ENCODE results near the gene CDC27.
"Not testable (repeated sequence)": the region's sequence is repeated elsewhere in the genome, so short reads cannot be mapped to it uniquely, and the experiment has no call there.

The CDC27 gene

DNA sequence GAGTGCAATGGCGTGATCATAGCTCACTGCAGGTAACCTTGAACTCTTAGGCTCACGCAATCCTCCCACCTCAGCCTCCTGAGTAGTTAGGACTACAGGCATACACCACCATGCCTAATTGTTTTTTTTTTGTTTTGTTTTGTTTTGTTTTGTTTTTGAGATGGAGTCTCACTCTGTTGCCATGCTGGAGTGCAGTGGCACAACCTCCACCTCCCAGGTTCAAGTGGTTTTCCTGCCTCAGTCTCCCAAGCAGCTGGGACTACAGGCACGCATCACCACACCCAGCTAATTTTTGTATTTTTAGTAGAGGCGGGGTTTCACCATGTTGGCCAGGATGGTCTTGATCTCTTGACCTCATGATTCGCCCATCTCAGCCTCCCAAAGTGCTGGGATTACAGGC lies 54.7 kb downstream of the CDC27 start:
- not testable (repeated sequence) for DNase-seq (ENCODE audit: low spot score)

DNA sequence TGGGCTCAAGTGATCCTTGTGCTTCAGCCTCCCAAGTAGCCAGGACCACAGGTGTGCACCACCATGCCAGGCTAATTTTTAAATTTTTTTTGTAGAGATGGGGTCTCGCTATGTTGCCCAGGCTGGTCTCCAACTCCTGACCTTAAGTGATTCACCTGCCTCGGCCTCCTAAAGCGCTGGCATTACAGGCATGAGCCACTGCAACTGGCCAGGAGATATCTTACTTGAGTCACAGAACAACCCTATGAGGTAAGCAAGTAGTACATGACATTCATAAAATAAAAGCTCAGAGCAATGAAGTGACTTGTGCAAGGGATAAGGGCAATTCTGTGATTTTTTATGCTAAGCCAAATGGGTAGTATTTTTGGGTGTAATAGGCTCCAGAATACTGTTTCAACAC lies 57.3 kb downstream of the CDC27 start:
- no peak for DNase-seq (ENCODE audit: low spot score)

GRCh38 chr17:47126835-47127234 lies 62.3 kb downstream of the CDC27 start:
- DNase-seq (ENCODE audit: low spot score): not testable (repeated sequence)

DNA sequence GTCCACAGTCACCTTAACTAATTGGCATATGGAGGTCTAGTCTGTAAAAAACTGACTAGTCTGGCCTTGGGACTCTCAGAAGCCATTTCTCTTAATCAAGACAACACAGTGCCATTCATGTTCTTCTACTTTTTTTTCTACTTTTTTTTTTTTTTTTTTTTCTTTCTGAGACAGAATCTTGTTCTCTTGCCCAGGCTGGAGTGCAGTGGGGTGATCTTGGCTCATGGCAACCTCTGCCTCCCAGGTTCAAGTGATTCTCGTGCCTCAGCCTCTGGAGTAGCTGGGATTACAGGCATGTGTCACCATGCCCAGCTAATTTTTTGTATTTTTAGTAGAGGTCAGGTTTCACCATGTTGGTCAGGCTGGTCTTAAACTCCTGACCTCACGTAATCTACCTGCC lies 65.8 kb downstream of the CDC27 start:
- DNase-seq (ENCODE audit: low spot score): not testable (repeated sequence)

DNA sequence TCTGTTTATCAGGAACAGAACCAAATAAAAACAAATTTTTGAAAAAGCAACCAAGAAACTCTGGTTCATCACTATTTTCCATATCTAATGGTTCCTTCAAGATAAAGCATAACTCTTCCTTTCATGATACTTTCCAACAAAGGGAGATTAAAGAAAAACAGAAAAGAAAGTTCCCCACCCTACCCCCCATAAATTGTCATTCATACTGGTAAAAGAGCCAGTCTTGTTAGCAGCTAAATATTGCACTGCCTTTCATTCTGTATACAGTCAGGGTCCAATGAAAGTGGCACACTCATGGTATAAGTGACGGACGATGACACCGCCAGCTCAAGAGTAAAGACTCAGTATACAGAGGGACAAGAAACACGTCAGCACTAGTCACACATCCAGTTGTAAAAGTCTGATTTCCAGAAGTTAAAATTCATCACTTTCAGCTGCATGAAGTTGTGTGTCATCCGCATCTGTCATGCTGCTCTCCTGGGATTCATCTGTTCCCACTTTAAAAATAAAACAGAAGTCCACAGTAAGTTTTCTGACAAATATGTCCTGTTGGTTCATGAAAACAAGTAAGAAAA lies 68.5 kb downstream of the CDC27 start:
- DNase-seq (ENCODE audit: low spot score): no peak

GRCh38 chr17:47119746-47120520 lies 69.2 kb downstream of the CDC27 start:
- DNase-seq (ENCODE audit: low spot score): no peak

- no peak for DNase-seq (ENCODE audit: low spot score)
Observed at GRCh38 chr17:47117386-47117785, 71.7 kb downstream of the CDC27 start.

GRCh38 chr17:47106130-47106529 lies 83.0 kb downstream of the CDC27 start:
- DNase-seq (ENCODE audit: low spot score): no peak

GRCh38 chr17:47105246-47105645 lies 83.8 kb downstream of the CDC27 start:
- DNase-seq (ENCODE audit: low spot score): not testable (repeated sequence)

DNA sequence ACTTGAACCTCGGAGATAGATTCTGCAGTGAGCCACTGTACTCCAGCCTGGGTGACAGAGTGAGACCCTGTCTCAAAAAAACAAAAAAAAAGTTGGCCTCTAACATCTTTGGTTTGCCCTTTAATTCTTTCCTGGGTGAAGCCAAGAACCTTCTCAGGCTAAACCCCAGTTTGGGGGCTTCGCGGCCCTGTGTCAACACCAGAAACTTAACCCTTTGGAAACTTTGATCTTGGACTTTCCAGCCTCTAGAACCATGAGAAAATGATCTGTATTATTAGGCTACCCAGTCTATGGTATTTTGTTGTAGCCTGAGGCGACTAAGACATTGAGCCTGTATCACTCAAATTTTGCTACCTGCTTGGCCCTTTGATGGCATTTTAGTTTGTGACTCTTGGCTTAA lies 86.2 kb downstream of the CDC27 start:
- DNase-seq (ENCODE audit: low spot score): no peak

DNA sequence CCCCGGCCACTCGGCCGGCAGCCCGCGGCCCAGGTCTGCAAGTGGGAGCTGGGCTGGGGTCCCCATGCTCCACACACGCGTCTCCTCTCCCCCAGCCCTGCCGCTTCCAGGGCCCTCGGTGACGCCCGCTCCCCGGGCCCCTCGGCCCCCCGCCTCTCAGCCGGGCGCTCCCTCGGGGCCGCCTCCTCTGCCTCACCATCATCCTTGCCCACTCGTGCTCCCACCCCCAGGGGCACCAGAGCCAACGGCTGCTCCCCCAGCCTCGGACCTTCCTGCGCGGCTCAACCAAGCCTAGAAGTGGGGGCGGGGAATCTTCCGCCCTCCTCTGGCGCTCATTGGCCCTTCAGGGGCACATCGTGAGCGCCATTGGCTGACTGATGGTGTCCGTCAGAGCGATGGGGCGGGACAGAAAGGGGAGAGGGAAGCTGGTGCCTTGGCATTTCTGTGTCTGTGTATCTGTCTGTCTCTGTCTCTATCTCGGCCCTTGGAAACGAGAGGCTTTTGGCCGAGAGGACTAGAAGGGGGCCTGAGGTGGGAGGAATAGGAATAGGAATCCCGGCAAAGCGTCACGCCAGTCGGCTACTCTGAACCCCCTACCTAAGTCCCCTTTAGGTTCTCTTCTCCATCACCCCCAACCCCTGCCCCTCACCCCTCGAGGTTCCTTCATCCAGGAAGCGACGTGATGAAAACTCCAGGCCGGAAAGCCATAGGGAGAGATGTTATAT lies 88.9 kb downstream of the CDC27 start:
- peak; percentile 76 for DNase-seq (ENCODE audit: low spot score)

- DNase-seq (ENCODE audit: low spot score): no peak
Observed at GRCh38 chr17:47099451-47099986, 89.6 kb downstream of the CDC27 start.

DNA sequence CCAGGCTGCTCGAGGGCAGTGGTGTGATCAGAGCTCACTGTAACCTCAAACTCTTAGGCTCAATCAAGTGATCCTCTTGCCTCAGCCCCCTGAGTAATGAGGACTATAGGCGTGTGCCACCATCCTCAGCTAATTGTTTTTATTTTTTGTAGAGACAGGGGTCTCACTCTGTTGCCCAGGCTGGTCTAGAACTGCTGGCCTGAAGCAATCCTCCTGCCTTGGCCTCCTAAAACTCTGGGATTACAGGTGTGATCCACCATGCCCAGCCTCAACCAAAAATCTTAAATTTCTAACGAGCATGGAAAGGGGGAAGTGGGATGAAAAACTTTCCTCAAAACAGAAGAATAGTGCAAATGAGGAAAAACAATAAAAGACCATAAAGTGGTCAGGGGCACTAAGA lies 92.8 kb downstream of the CDC27 start:
- no peak for DNase-seq (ENCODE audit: low spot score)

- no peak for DNase-seq (ENCODE audit: low spot score)
Observed at GRCh38 chr17:47095268-47095667, 93.8 kb downstream of the CDC27 start.

GRCh38 chr17:47087093-47087492 lies 102.0 kb downstream of the CDC27 start:
- DNase-seq (ENCODE audit: low spot score): no peak

- DNase-seq (ENCODE audit: low spot score): no peak
Observed at GRCh38 chr17:47085736-47086135, 103.4 kb downstream of the CDC27 start.

DNA sequence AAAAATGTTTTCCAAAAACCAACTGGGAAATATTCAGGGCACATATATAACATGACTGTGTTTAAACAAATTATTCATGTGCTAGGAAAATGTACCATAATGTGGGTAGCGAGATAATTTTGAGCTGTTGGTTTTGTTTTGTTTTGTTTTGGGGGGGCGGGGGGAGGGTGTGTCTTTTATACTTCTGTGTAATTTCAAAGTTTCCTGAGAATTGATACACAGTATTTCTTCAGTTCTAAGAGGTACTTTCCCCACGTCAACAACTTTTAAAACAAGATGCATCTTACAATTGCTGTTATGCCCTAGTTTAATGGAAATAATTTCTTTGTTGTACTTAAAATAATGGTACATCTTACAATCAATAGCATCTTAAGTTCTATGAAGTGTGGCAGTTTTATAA lies 110.3 kb downstream of the CDC27 start:
- no peak for DNase-seq (ENCODE audit: low spot score)

- DNase-seq (ENCODE audit: low spot score): no peak
Observed at GRCh38 chr17:47077576-47077975, 111.5 kb downstream of the CDC27 start.

- DNase-seq (ENCODE audit: low spot score): no peak
Observed at GRCh38 chr17:47076171-47076570, 112.9 kb downstream of the CDC27 start.

DNA sequence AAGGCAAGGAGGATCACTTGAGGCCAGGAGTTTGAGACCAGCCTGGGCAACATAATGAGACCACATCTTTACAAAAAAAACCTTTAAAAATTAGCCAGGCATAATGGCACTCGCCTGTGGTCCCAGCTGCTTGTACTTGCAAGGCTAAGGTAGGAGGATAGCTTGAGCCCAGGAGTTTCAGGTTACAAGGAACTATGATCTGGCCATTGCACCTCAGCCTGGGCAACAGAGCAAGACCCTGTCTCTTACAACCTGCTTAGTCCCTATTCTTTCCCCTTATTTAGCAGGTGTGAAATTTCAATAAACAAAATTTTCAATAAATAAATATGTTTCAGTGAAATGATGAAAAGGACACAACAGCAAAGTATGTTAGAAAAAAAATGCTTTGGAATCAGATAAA lies 114.7 kb downstream of the CDC27 start:
- not testable (repeated sequence) for DNase-seq (ENCODE audit: low spot score)

DNA sequence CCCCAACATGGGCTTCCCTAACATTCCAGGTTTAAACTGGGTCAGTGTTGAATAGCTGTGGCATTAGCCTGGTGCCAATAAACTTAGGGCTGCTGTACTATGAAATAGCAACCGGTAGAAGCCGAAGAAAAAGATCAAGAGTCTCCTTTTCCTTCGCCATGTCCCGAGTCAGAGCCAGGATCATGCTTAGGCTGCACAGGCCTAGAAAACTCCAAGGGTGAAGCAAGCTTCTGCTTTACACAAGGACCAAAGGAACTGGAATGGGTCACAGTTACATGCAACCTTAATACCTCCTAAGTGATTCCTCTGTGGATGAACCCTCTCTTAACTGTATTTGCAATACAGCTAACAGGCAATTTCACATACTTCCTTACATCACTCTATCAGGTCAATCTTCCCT lies 115.5 kb downstream of the CDC27 start:
- DNase-seq (ENCODE audit: low spot score): not testable (repeated sequence)

DNA sequence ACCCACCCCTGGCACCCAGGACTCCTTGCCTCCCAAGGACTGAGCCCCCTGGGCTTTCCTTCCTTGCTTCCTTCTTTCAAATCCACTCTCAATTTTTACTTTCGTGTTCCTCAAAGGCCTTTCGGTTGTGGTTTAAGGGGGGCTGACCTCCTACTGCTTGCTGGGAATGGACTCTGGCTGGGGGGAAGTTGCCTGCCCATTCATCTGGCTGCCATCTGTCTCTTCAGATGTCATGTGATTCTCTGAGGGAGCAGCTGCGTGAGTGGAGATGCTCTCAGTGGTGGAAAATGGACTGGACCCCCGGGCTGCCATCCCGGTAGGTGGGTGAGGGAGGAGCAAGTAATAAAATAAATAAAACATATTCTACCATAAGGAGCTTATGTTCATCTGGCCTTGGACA lies 116.2 kb downstream of the CDC27 start:
- DNase-seq (ENCODE audit: low spot score): no peak

GRCh38 chr17:47071171-47071570 lies 117.9 kb downstream of the CDC27 start:
- DNase-seq (ENCODE audit: low spot score): not testable (repeated sequence)
